ENCODE measurements around the gene OR51E1. TPM values are rescaled to one million over a fixed set of nuclear protein-coding genes. Genes with fewer than 3 reads are reported as not detected.
A peak's percentile ranks its signal among the peaks of the same experiment; 100 is the strongest.

OR51E1 gene
- total RNA-seq, result under 1 TPM in 1 of 2 donors, not detected in 1; 0.21 TPM

- TF ChIP-seq CTCF (IDR thresholded peaks at IDR 0.05), result no peak
- no peak within 1 kb of the TSS for H3K27ac ChIP-seq
- ATAC-seq (ENCODE audit: insufficient number of reproducible peaks, low FRiP score, low read depth) (no peak), DNase-seq (ENCODE audit: low spot score) (no peak)
- no peaks in the 10 kb centered on the region for H3K27me3 ChIP-seq (replicated peaks; ENCODE audit: insufficient read depth)
- H3K9me3 ChIP-seq, result no peaks in the 10 kb centered on the region
- H3K4me3 ChIP-seq, result no peak within 1 kb of the TSS
- H3K4me1 ChIP-seq (ENCODE audit: control insufficient read depth in 1 of 2, low read depth in 2 of 2), result no peaks in the 10 kb centered on the region
- no peaks in the 10 kb centered on the region for H3K36me3 ChIP-seq
Measured at GRCh38 chr11:4643682-4644081, at the start of gene OR51E1. OR51E1 (plus strand) TSS chr11:4643982; CDS start chr11:4652527, 8,545 bp downstream.

GRCh38 chr11:4605057-4605456 lies 38.7 kb upstream of the OR51E1 start:
- DNase-seq (ENCODE audit: low spot score) (no peak), ATAC-seq (ENCODE audit: insufficient number of reproducible peaks, low FRiP score, low read depth) (no peak)
- no peak for TF ChIP-seq CTCF (IDR thresholded peaks at IDR 0.05)
- Histone ChIP-seq H3K4me1 (ENCODE audit: control insufficient read depth in 1 of 2, low read depth in 2 of 2) (peaks cover 3 to 27% of the 10 kb centered on the region in 2 donors), H3K4me3 (no peak overlapping the region), H3K27ac (no peak overlapping the region), H3K36me3 (peaks cover 9% of the 10 kb centered on the region), H3K27me3 (replicated peaks; ENCODE audit: insufficient read depth) (no peaks in the 10 kb centered on the region), H3K9me3 (no peaks in the 10 kb centered on the region)

GRCh38 chr11:4606231-4607015 lies 37.4 kb upstream of the OR51E1 start:
- H3K27ac ChIP-seq, result no peak overlapping the region
- peak overlapping the region; percentile 83 for H3K4me3 ChIP-seq
- peaks cover 5 to 29% of the 10 kb centered on the region in 2 donors for H3K4me1 ChIP-seq (ENCODE audit: control insufficient read depth in 1 of 2, low read depth in 2 of 2)
- no peaks in the 10 kb centered on the region for H3K27me3 ChIP-seq (replicated peaks; ENCODE audit: insufficient read depth)
- H3K36me3 ChIP-seq, result peaks cover 4% of the 10 kb centered on the region
- no peaks in the 10 kb centered on the region for H3K9me3 ChIP-seq
- ATAC-seq (ENCODE audit: insufficient number of reproducible peaks, low FRiP score, low read depth) (no peak), DNase-seq (ENCODE audit: low spot score) (no peak)
- no peak for TF ChIP-seq CTCF (IDR thresholded peaks at IDR 0.05)

- Histone ChIP-seq H3K27me3 (replicated peaks; ENCODE audit: insufficient read depth) (no peaks in the 10 kb centered on the region), H3K4me3 (peak overlapping the region; percentile 83), H3K4me1 (ENCODE audit: control insufficient read depth in 1 of 2, low read depth in 2 of 2) (peaks cover 5 to 29% of the 10 kb centered on the region in 2 donors), H3K36me3 (no peaks in the 10 kb centered on the region), H3K27ac (peak overlapping the region; percentile 88 to 89), H3K9me3 (no peaks in the 10 kb centered on the region)
- TF ChIP-seq CTCF (IDR thresholded peaks at IDR 0.05), result no peak
- ATAC-seq (ENCODE audit: insufficient number of reproducible peaks, low FRiP score, low read depth) (no peak), DNase-seq (ENCODE audit: low spot score) (no peak)
Measured at GRCh38 chr11:4607096-4607495, 36.7 kb upstream of the OR51E1 start.

GRCh38 chr11:4607781-4608666 lies 35.8 kb upstream of the OR51E1 start, which contains the start of gene TRIM68:
TRIM68 (minus strand) TSS chr11:4608231; CDS start chr11:4605504, 2,727 bp downstream.
- H3K36me3 ChIP-seq, result no peaks in the 10 kb centered on the region
- H3K27ac ChIP-seq, result peak within 1 kb of the TSS; percentile 88 to 89
- peak; percentile 83 for DNase-seq (ENCODE audit: low spot score)
- TF ChIP-seq CTCF (IDR thresholded peaks at IDR 0.05), result no peak
- peaks cover 5 to 29% of the 10 kb centered on the region in 2 donors for H3K4me1 ChIP-seq (ENCODE audit: control insufficient read depth in 1 of 2, low read depth in 2 of 2)
- ATAC-seq (ENCODE audit: insufficient number of reproducible peaks, low FRiP score, low read depth), result peak; percentile 90
- H3K27me3 ChIP-seq (replicated peaks; ENCODE audit: insufficient read depth), result no peaks in the 10 kb centered on the region
- peak within 1 kb of the TSS; percentile 83 for H3K4me3 ChIP-seq
- H3K9me3 ChIP-seq, result no peaks in the 10 kb centered on the region

Measured in thoracic aorta (tissue), 2 donors.